PFSK-1 (cell line): ENCODE data around the gene FERMT1.

ENCODE experiments used
- FOXP2 ChIP-seq: optimal IDR thresholded peaks from 2 replicates; pipeline ENCODE3; 2011; ENCODE audit warnings: borderline replicate concordance, control low read depth, inconsistent platforms; ENCODE audit not compliant: insufficient read depth; ENCODE audit errors: extremely low read length, extremely low read depth
- POLR2AphosphoS5 ChIP-seq: IDR thresholded peaks from 2 replicates; pipeline ENCODE4 v1.6.1; 2012; ENCODE audit warnings: low read depth, mild to moderate bottlenecking, control low read depth, low read length, moderate library complexity
- SIN3A ChIP-seq: IDR thresholded peaks from 2 replicates; pipeline ENCODE4 v1.6.1; 2012; ENCODE audit warnings: mild to moderate bottlenecking, low read length, moderate library complexity, borderline replicate concordance; ENCODE audit not compliant: insufficient read depth
- TAF1 ChIP-seq: IDR thresholded peaks from 2 replicates; pipeline ENCODE4 v1.6.1; 2012; ENCODE audit warnings: low read length, control low read depth, borderline replicate concordance; ENCODE audit not compliant: insufficient read depth
- TF ChIP-seq, protein P1 (sequence below), 2 experiments: IDR thresholded peaks; 2 replicates each; pipeline versions ENCODE4 v1.6.1 to v1.8.0; 2011 to 2012; ENCODE audit warnings: low read depth in 2 of 2, low read length in 2 of 2, control low read depth in 1 of 2, inconsistent platforms in 1 of 2, mild to moderate bottlenecking in 1 of 2, moderate library complexity in 1 of 2; ENCODE audit not compliant: insufficient read depth in 1 of 2

The FERMT1 gene

DNA sequence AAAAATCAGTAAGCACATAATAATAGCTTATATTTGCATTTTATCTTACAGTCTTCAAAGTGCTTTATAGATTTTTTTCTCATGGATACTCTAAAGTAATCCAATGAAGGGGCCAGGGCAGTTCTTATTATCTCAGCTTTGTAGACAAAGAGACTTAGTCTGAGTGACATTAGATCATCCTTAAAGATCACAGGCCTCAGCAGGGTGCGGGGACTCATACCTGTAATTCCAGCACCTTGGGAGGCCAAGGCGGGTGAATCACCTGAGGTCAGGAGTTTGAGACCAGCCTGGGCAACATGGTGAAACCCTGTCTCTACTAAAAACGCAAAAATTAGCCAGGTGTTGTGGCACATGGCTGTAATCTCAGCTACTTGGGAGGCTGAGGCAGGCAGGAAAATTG lies 14.5 kb downstream of the FERMT1 start:
- no peak for TF ChIP-seq TAF1
- TF ChIP-seq FOXP2, result no peak
- TF ChIP-seq, protein P1, sequence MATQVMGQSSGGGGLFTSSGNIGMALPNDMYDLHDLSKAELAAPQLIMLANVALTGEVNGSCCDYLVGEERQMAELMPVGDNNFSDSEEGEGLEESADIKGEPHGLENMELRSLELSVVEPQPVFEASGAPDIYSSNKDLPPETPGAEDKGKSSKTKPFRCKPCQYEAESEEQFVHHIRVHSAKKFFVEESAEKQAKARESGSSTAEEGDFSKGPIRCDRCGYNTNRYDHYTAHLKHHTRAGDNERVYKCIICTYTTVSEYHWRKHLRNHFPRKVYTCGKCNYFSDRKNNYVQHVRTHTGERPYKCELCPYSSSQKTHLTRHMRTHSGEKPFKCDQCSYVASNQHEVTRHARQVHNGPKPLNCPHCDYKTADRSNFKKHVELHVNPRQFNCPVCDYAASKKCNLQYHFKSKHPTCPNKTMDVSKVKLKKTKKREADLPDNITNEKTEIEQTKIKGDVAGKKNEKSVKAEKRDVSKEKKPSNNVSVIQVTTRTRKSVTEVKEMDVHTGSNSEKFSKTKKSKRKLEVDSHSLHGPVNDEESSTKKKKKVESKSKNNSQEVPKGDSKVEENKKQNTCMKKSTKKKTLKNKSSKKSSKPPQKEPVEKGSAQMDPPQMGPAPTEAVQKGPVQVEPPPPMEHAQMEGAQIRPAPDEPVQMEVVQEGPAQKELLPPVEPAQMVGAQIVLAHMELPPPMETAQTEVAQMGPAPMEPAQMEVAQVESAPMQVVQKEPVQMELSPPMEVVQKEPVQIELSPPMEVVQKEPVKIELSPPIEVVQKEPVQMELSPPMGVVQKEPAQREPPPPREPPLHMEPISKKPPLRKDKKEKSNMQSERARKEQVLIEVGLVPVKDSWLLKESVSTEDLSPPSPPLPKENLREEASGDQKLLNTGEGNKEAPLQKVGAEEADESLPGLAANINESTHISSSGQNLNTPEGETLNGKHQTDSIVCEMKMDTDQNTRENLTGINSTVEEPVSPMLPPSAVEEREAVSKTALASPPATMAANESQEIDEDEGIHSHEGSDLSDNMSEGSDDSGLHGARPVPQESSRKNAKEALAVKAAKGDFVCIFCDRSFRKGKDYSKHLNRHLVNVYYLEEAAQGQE (IDR thresholded peaks at IDR 0.05; ENCODE audit: insufficient read depth in 1 of 2, low read depth in 2 of 2, low read length in 2 of 2), result no peak
- TF ChIP-seq POLR2AphosphoS5, result no peak
- TF ChIP-seq SIN3A, result no peak

GRCh38 chr20:6104493-6105188 lies 18.2 kb downstream of the FERMT1 start:
- TF ChIP-seq FOXP2 (no peak), TAF1 (no peak), POLR2AphosphoS5 (no peak), SIN3A (no peak)

GRCh38 chr20:6103301-6103700 lies 19.5 kb downstream of the FERMT1 start:
- TF ChIP-seq FOXP2 (no peak), POLR2AphosphoS5 (no peak), SIN3A (no peak), TAF1 (no peak)
- TF ChIP-seq, protein P1 (IDR thresholded peaks at IDR 0.05; ENCODE audit: insufficient read depth in 1 of 2, low read depth in 2 of 2, low read length in 2 of 2), result no peak

GRCh38 chr20:6101346-6101745 lies 21.5 kb downstream of the FERMT1 start:
- TF ChIP-seq TAF1, result no peak
- TF ChIP-seq, protein P1 (IDR thresholded peaks at IDR 0.05; ENCODE audit: insufficient read depth in 1 of 2, low read depth in 2 of 2, low read length in 2 of 2), result no peak
- TF ChIP-seq POLR2AphosphoS5, result no peak
- no peak for TF ChIP-seq FOXP2
- TF ChIP-seq SIN3A, result no peak

DNA sequence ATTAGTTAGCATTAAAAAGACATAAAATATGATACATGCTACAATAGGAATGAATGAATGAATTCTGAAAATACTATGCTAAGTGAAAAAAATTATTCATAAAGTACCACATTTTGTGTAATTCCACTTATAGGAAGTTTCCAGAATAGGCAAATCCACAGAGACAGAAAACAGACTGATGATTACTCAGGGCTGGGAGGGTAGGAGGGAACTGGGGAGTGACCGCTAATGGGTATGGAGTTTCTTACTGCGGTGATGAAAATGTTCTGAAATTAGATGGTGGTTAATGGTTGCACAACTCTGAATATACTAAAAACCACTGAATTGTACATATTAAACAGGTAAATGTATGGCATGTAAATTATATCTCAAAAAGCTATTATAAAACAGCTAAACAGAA lies 22.6 kb downstream of the FERMT1 start:
- TF ChIP-seq, protein P1 (IDR thresholded peaks at IDR 0.05; ENCODE audit: insufficient read depth in 1 of 2, low read depth in 2 of 2, low read length in 2 of 2), result no peak
- no peak for TF ChIP-seq POLR2AphosphoS5
- TF ChIP-seq SIN3A, result no peak
- no peak for TF ChIP-seq TAF1
